Superior temporal gyrus (tissue), 1 donor: Measurements from ENCODE around the gene EPS8.

Experiments
- DNase-seq: peaks from one replicate; pipeline ENCODE4 v3.0.0-alpha.2; 2016; ENCODE audit errors: extremely low spot score

The EPS8 gene

DNA sequence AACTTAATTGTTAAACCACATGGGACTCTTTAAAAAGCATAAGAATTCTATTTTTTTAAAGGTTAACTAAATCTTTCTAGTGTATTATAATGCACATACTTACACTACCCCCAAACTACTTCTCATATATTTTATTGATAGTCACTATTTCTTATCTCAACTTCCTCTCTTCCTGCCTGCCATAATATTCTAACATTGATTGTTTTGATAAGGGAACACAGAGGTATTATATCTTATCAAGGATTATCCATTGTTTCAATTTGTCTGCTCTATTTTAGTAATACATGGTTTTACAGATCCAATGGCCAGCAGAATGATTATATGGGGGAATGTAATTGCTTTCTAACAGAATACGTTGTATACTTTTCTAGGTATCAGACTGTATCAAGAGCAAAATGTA lies 98.9 kb downstream of the EPS8 start:
- DNase-seq: no peak

- DNase-seq: no peak
Measured at GRCh38 chr12:15689751-15690191, 99.4 kb downstream of the EPS8 start.

GRCh38 chr12:15688838-15689625 lies 100.2 kb downstream of the EPS8 start:
- DNase-seq: peak; percentile 60

GRCh38 chr12:15688202-15688736 lies 100.9 kb downstream of the EPS8 start:
- DNase-seq: peak; percentile 68

DNA sequence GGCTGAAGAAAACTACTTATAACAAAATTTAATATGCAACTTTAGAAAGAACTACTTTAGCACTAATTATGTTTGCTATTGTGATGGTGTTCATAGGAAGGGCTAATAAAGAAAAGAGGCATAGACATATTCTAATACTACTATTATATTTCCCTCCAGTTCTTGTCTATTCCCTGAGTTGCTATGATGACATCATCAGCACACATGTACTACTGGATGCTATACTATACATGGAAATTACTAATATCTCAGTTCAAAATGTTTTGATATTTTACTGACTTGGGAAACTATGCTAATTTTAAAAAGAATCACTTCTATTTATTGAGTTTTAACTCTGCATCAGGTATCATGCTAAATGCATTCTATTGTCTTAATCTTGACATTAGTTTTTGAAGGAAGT lies 101.6 kb downstream of the EPS8 start:
- DNase-seq: no peak

DNA sequence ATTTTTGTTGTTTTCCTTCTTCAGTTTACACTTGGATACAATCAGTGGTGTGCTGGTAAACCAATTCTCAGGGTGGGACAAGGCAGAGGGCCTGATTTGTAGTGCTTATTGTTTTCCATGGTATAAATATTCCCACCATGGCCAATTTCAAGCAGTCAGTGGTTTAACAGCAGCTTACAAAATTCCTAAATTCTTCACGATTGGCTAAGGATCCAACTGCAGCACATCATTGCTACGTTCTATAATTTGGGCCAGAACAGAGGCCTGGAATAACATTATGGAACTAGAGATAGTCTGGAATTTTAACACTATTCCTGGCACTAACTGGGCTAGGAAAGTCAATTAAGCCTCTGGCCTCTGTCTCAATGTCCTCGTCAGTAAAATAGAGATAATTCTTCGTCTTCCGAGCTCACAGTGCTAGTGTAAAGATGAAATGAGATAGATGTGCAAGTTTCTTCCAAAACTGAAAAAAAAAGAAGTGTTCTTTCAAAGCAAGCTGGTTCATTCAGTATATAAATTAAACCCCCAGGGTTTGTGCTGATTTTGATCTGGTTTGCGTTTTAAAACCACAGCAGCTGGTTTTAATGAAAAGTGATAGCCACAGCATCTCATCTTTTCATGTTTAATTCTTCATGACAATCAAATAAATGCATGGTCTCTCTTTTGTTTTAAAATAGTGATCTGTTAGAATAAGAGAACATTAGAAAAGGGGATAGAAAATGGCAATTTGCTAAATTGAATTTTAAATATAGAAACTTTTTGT lies 104.1 kb downstream of the EPS8 start:
- no peak for DNase-seq

GRCh38 chr12:15682826-15683225 lies 106.4 kb downstream of the EPS8 start:
- DNase-seq: no peak

DNA sequence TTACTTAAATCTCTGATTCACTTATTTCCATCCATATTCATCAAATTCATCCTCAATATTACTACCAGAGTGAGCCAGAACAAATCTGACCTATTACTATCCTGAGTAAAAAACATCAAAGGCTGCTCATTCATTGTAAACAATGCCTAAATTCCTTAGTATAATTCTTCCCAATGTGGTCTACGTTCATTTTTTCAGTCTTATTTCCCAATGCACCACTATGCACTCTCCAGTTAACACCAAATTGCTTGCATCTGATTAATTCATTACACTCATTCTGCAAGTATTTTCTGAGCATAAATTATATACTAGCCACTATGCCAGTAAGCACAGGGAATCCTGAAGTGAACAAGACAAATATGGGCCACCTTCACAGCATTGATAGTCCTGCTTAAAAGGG lies 110.0 kb downstream of the EPS8 start:
- no peak for DNase-seq

DNA sequence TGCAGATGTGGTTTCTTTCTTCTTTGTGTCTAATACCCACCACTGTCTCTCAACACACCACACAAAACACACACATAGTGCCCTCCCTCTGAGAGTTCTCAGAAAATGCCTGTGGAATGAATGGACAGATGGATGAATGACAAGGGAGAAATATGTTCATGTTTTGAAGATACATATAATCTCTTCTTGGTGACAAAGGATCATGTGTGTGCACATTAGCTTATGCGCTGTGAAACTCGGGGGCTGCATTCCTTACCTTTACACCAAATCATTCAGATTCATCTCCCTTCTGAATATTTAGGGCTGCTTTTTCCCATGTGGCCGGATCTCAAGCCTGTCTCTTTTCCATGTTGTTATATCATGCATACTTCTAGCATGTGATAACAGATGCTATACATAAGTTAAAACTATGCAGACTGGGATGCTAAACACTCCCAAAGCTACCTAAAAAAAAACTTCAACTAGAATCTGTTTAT lies 111.4 kb downstream of the EPS8 start:
- DNase-seq: no peak

GRCh38 chr12:15677228-15677627 lies 112.0 kb downstream of the EPS8 start:
- DNase-seq: no peak

DNA sequence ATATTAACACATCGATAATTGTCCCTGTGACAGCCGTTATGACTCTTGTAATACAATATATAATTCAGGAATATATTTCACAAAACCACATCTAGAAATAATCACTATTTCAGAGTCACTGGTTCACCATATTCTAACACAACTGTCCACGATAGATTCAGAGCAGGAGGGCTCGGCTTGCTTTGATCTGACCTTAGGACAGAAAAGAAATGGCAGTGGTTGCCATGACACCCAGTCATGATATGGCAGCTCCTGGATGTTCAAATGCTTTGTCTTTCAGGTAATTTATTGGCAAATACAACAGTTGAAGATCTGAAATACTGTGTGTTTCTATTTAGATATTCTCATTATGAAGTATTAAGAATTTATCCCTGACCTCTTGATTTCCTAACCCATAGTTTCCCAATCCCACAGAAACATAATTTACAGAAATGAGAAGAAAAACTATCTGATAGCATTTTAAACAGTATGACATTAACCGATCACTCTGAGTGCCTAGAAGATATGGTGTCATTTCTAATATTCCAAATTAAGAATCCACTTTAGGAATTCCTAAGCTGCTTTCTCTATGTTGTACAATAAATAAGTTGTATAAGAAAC lies 116.4 kb downstream of the EPS8 start:
- DNase-seq: no peak

- DNase-seq: no peak
Measured at GRCh38 chr12:15670756-15671155, 118.4 kb downstream of the EPS8 start.

GRCh38 chr12:15669256-15669948 lies 119.8 kb downstream of the EPS8 start:
- no peak for DNase-seq

GRCh38 chr12:15664491-15664890 lies 124.7 kb downstream of the EPS8 start:
- DNase-seq: no peak

DNA sequence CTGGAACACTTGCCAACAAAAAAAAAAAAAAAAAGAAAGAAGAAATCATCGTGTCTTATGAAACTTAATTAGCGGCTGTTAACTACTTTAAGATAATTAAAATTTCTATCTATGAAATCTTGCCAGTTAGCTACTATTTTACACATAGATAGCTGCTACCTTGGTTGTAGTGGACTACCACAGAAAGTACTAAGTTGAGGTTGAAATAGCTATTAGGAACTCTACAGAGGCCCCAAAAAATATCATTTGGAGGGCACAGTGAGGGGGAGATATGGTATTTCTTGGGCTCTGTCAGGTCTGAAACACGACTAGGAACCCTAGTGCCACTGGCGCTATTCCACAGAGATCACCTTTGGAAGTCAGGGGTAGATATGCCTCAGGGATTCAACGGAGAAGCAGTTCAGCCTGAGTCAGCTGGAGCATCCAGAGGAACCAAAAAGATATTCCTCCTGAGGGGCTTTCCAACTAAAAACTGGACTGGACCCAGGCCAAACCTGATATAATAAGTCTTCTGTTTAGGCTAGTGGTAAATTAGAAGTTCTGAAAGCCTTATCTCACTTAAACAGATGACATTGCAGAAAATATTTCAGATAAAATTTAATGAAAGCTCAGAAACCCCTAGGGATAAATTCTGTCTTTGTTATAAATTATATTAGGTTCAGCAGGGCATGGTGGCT lies 126.1 kb downstream of the EPS8 start:
- no peak for DNase-seq

DNA sequence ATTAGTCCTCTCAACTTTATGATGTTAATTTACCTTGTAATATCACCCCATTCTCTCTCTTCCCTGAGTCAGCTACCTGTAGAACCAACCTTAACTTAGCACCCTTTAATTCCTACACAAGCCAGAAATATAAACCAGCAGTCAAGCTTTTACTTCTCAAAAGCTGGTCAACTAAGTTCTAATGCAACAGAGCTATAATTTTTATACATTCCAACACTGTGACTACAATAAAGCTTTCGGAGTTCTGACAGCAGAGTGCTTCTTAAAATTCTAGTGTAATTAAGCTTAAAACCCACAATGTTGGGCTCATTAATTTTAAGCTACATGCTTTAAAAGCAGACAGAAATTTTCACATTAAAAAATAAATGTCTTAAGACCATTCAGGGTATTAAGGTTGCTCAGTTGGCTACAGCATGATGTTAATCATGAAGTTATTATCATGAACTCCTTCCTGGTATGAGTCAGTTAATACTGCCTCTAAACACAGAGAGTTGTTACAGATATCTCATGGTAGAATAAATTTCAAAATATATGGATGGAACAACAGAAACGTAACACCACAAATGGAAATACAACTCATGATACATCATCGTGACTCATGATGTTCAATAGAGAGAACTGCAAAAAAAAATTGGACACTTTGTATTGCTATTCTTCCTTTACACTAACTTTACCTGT lies 126.7 kb downstream of the EPS8 start:
- DNase-seq: no peak

DNA sequence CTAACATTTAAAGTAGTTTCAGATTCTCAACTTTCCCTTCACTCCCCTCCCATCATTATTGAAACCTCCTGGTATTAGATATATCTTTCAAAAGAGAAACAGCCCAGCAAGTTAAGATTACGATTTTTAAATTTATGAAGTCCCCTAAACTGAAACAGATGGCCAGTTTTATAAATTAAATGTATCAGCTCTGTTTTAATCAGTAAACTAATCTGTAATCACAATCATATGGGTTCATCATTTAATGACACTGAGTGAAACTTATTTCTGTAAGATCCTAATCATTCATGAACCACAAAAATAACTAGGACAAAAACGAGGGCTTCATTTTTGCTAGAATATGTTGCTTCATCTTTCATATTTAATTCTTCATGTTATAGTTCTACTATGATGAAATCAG lies 137.8 kb downstream of the EPS8 start:
- DNase-seq: no peak

GRCh38 chr12:15650399-15651128 lies 138.6 kb downstream of the EPS8 start:
- no peak for DNase-seq

GRCh38 chr12:15649347-15649746 lies 139.8 kb downstream of the EPS8 start:
- DNase-seq: no peak

GRCh38 chr12:15648558-15648957 lies 140.6 kb downstream of the EPS8 start:
- no peak for DNase-seq
